ENCODE results near the gene STXBP5.
A peak's percentile ranks its signal among the peaks of the same experiment; 100 is the strongest.

The STXBP5 gene

GRCh38 chr6:147204060-147204785 lies at the start of gene STXBP5:
Gene STXBP5, plus strand, starts transcription at chr6:147204417. Its CDS starts 116 bp downstream, at chr6:147204533.
- peak; percentile 63 to 79 for DNase-seq

DNA sequence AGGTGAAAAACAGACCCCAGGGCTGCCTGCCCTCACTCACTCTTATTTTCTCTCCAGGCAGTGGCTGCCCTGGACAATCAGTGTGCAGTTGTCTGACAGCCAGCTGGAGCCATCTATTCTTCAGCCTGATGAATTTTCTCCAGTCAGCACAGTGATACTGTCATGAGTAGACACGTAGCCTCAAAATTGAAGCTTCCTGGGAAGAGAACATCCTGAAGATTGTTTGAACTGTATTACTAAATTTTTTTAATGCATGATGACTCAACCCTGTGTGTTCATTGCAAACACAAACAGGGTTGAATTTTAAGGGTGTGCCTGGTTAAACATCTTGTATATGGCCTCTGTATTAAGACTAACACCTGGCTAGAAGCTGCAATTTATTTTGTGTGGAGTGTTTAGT lies 49.8 kb upstream of the STXBP5 start:
- no peak for DNase-seq
- TF ChIP-seq POLR2A (IDR thresholded peaks at IDR 0.05; ENCODE audit: low read length), result no peak
- no peak for TF ChIP-seq GATA1 (IDR thresholded peaks at IDR 0.05; ENCODE audit: low read depth, low read length)

More at GRCh38 chr6:147204060-147204785, at the start of gene STXBP5:
- no peak for TF ChIP-seq GATA1 (IDR thresholded peaks at IDR 0.05; ENCODE audit: low read depth, low read length)
- no peak for TF ChIP-seq POLR2A (IDR thresholded peaks at IDR 0.05; ENCODE audit: low read length)

- DNase-seq, result no peak
- no peak for TF ChIP-seq POLR2A (IDR thresholded peaks at IDR 0.05; ENCODE audit: low read length)
- no peak for TF ChIP-seq GATA1 (IDR thresholded peaks at IDR 0.05; ENCODE audit: low read depth, low read length)
Observed at GRCh38 chr6:147156218-147156617, 48.0 kb upstream of the STXBP5 start.

DNA sequence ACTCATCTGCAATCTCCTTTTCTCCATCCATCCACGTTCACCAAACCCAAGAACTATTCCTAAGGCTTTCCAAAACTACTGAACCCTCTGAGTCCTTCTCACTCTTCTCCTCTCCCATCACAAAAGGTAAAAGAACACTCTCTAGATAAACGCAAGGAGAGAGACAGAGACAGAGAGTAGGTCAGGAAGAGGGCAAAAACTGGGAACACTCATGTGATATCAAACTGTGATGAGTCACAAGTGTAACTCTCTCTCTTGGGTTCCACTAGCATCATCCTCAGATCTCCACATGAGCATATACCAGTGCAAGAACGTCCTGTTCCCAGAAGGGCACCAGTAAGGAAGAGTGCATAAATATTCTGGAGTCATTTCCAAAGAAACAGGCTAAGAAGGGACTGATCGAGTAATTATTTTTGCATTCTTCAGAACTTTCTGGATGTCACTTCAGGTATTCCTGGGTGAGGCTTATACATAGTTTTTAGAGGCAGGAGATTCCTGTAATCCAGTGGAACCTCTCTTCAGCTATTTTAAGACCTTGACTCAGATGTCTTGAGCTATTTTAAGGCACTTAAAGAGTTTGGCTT lies 47.3 kb upstream of the STXBP5 start:
- TF ChIP-seq GATA1 (IDR thresholded peaks at IDR 0.05; ENCODE audit: low read depth, low read length), result no peak
- no peak for TF ChIP-seq POLR2A (IDR thresholded peaks at IDR 0.05; ENCODE audit: low read length)
- DNase-seq, result peak in 1 of 2 experiments; percentile 36

- TF ChIP-seq GATA1 (IDR thresholded peaks at IDR 0.05; ENCODE audit: low read depth, low read length), result no peak
- TF ChIP-seq POLR2A (IDR thresholded peaks at IDR 0.05; ENCODE audit: low read length), result no peak
- no peak for DNase-seq
Observed at GRCh38 chr6:147157930-147158329, 46.3 kb upstream of the STXBP5 start.

- DNase-seq, result no peak
- TF ChIP-seq GATA1 (IDR thresholded peaks at IDR 0.05; ENCODE audit: low read depth, low read length) (no peak), POLR2A (IDR thresholded peaks at IDR 0.05; ENCODE audit: low read length) (no peak)
Observed at GRCh38 chr6:147158881-147159280, 45.3 kb upstream of the STXBP5 start.

DNA sequence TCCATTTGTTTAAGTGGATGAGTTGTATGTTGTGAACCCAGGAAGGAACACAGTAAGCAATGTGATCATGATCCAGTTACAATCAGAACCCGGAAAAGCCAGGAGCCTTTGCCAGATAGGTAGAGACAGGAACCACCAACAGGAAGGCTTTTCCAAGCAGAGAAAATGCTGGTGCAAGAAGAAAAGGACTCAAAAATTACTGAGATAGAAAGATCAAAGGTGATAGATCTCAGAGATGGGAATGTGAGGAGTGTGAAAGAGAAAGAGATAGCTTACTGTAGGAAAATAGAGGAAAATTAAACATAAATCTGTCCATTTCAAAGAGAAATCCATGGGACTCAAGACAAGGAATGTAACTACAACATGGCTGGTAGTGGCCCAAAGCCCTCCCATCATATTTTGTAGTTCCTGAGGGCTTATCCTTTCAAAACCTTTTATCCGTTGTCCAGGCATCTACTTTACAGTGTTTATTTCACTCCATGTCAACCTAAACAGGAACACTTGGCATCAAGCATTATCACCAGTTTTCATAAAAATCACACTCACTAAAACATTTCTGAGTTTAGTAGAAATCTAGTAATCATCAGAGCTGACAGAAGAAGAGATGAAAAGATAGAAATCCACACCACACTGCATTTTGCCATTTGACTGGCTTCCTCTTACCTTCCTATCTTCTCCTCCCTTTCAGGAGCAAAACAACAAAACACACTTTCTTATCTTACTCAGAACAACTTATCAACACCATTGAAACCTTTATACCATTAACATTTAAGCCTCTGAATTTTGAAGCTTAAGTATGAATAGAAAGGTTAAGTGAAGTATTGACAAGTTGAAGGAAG lies 44.5 kb upstream of the STXBP5 start:
- TF ChIP-seq GATA1 (IDR thresholded peaks at IDR 0.05; ENCODE audit: low read depth, low read length) (no peak), POLR2A (IDR thresholded peaks at IDR 0.05; ENCODE audit: low read length) (no peak)
- peak; percentile 13 to 27 for DNase-seq

- TF ChIP-seq GATA1 (IDR thresholded peaks at IDR 0.05; ENCODE audit: low read depth, low read length), result no peak
- no peak for TF ChIP-seq POLR2A (IDR thresholded peaks at IDR 0.05; ENCODE audit: low read length)
- DNase-seq, result peak in 1 of 2 experiments; percentile 25
Observed at GRCh38 chr6:147160593-147160992, 43.6 kb upstream of the STXBP5 start.

GRCh38 chr6:147161253-147161973 lies 42.8 kb upstream of the STXBP5 start:
- TF ChIP-seq GATA1 (IDR thresholded peaks at IDR 0.05; ENCODE audit: low read depth, low read length), result no peak
- no peak for TF ChIP-seq POLR2A (IDR thresholded peaks at IDR 0.05; ENCODE audit: low read length)
- peak in 1 of 2 experiments; percentile 40 for DNase-seq

- TF ChIP-seq GATA1 (IDR thresholded peaks at IDR 0.05; ENCODE audit: low read depth, low read length) (no peak), POLR2A (IDR thresholded peaks at IDR 0.05; ENCODE audit: low read length) (no peak)
- peak; percentile 90 to 91 for DNase-seq
Observed at GRCh38 chr6:147161974-147162495, 42.2 kb upstream of the STXBP5 start.

DNA sequence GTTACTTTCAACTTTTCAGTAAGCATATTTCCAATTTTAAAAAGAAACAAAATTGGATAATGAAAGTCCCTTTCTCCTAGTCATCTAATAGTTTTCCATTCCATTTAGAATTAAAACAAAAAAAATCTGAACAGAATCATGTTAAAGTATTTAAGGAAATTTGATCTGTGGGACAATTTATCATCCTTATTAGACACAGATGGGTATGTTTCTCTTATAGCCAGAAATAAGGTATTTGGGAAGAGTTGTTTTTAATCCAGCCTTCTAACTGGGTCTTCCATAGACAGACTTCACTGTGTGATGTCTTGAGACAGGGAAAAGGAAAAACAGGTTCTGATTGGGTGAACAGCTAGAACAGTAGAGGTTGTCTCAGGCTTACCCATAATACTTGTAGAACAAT lies 39.5 kb upstream of the STXBP5 start:
- no peak for DNase-seq
- TF ChIP-seq GATA1 (IDR thresholded peaks at IDR 0.05; ENCODE audit: low read depth, low read length) (no peak), POLR2A (IDR thresholded peaks at IDR 0.05; ENCODE audit: low read length) (no peak)

GRCh38 chr6:147166360-147166944 lies 37.8 kb upstream of the STXBP5 start:
- DNase-seq, result peak; percentile 77 to 87
- TF ChIP-seq POLR2A (IDR thresholded peaks at IDR 0.05; ENCODE audit: low read length) (peak; percentile 16), GATA1 (IDR thresholded peaks at IDR 0.05; ENCODE audit: low read depth, low read length) (no peak)

- no peak for DNase-seq
- TF ChIP-seq GATA1 (IDR thresholded peaks at IDR 0.05; ENCODE audit: low read depth, low read length) (no peak), POLR2A (IDR thresholded peaks at IDR 0.05; ENCODE audit: low read length) (no peak)
Observed at GRCh38 chr6:147166992-147167391, 37.2 kb upstream of the STXBP5 start.
